ENCODE results near the gene GPR108. TPM values are rescaled to one million over a fixed set of nuclear protein-coding genes. Genes with fewer than 3 reads are reported as not detected.

GPR108 gene
- polyA plus RNA-seq, 1 of the 3 experiments (the other 2 are of a cell fraction), result 54.2 TPM

DNA sequence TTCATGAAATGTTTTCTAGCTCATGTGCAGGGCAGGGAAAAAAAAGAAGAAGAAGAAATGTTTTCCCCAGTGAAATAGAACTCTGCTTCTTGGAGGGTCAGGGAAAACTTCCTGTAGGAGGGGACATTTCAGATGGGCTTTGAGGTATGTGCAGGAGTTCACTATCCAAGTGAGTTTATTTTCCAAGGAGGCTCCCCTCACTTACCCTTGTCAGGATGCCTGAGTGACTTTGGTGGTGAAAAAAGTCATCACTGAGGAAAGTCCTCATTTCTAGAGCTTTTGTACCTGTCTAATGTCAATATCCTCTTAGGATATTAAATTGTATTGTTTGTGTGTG is 16.3 kb downstream of the GPR108 start:
- Histone ChIP-seq H3K9me3 (no peaks in the 10 kb centered on the region), H3K9me2 (no peaks in the 10 kb centered on the region), H3K79me2 (ENCODE audit: insufficient read depth) (no peaks in the 10 kb centered on the region), H3K27ac (ENCODE audit: low read depth in 2 of 2, low read length in 1 of 2) (no peak overlapping the region), H3K9ac (no peak overlapping the region), H3F3A (replicated peaks; ENCODE audit: insufficient read depth) (peaks cover 6% of the 10 kb centered on the region), H3K4me1 (ENCODE audit: control insufficient read depth in 1 of 2, insufficient read depth in 2 of 2, low read depth in 1 of 2, low read length in 1 of 2) (no peaks in the 10 kb centered on the region), H2AFZ (ENCODE audit: low read depth) (no peak overlapping the region), H4K20me1 (ENCODE audit: insufficient read depth) (no peaks in the 10 kb centered on the region), H3K4me3 (ENCODE audit: low read depth in 2 of 2, low read length in 1 of 2) (no peak overlapping the region), H3K4me2 (no peak overlapping the region), H3K36me3 (replicated peaks in 1 of 2; ENCODE audit: control insufficient read depth in 1 of 2, insufficient read depth in 2 of 2, low read length in 1 of 2) (no peaks in the 10 kb centered on the region), H3K27me3 (ENCODE audit: insufficient read depth) (peaks cover 18% of the 10 kb centered on the region)
- ChIA-PET POLR2A (no interaction called here), CTCF (interaction anchor here (1.0 kb wide), 1 partner anchor 126 kb away, joined by 4 read pairs; no protein-coding TSS in a partner anchor)
- DNase-seq, result no peak
- TF ChIP-seq TCF12 (IDR thresholded peaks at IDR 0.05) (no peak), JUND (IDR thresholded peaks at IDR 0.05) (no peak), CHD2 (IDR thresholded peaks at IDR 0.05; ENCODE audit: low read length, partially characterized antibody) (no peak), GABPA (IDR thresholded peaks at IDR 0.05; ENCODE audit: low read depth) (no peak), RFX5 (IDR thresholded peaks at IDR 0.05; ENCODE audit: low read length) (no peak), MEF2A (IDR thresholded peaks at IDR 0.05; ENCODE audit: borderline replicate concordance, low read depth) (no peak), SIN3A (IDR thresholded peaks at IDR 0.05; ENCODE audit: borderline replicate concordance, low read depth, low read length) (no peak), FOSL2 (IDR thresholded peaks at IDR 0.05; ENCODE audit: borderline replicate concordance, low read depth) (no peak), TEAD4 (IDR thresholded peaks at IDR 0.05; ENCODE audit: borderline replicate concordance, insufficient read depth) (no peak), POLR2AphosphoS5 (IDR thresholded peaks at IDR 0.05; ENCODE audit: low read depth, low read length) (no peak)
- TF ChIP-seq, protein P1, sequence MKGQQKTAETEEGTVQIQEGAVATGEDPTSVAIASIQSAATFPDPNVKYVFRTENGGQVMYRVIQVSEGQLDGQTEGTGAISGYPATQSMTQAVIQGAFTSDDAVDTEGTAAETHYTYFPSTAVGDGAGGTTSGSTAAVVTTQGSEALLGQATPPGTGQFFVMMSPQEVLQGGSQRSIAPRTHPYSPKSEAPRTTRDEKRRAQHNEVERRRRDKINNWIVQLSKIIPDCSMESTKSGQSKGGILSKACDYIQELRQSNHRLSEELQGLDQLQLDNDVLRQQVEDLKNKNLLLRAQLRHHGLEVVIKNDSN (IDR thresholded peaks at IDR 0.05; ENCODE audit: borderline replicate concordance, low read depth), result no peak
- TF ChIP-seq, protein P2, sequence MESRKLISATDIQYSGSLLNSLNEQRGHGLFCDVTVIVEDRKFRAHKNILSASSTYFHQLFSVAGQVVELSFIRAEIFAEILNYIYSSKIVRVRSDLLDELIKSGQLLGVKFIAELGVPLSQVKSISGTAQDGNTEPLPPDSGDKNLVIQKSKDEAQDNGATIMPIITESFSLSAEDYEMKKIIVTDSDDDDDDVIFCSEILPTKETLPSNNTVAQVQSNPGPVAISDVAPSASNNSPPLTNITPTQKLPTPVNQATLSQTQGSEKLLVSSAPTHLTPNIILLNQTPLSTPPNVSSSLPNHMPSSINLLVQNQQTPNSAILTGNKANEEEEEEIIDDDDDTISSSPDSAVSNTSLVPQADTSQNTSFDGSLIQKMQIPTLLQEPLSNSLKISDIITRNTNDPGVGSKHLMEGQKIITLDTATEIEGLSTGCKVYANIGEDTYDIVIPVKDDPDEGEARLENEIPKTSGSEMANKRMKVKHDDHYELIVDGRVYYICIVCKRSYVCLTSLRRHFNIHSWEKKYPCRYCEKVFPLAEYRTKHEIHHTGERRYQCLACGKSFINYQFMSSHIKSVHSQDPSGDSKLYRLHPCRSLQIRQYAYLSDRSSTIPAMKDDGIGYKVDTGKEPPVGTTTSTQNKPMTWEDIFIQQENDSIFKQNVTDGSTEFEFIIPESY (IDR thresholded peaks at IDR 0.05; ENCODE audit: borderline replicate concordance, low read depth), result no peak

DNA sequence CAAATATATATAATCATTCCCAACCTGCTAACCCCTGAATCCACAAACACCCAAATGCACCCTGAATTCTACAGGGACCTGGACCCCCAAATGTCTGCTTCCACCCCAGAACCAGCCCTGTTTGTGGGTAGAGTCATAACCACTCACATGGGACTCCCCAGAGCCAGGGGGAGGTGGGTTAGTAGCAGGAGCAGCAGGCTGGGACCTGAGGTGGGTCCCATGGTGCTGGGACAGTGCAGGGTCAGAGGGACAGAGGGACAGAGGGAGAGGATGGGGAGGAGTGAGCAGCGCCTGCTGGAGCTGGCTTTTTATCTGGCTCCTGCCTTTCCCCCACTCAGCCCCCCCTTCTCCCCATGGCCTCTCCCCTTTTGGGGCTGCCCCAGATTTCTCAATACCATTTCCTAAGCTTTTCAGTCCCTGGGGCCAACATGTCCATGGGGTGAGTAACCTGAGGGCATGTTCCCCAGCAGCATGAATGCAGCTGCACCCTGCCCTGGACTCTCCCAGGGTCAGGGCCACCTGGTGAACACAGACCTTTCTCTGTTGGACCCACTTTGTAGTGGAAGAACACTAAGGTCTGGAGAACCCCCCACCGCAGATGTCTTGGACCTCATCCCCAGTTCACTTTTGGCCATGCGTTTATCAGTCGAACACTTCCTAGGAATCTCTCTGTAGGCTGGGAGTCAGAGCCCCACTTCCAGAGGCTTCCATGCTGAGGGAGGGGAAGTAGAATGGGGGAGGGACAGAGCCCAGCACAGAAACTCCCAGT is 16.8 kb downstream of the GPR108 start, which contains the start of gene C3:
C3 (minus strand) TSS at position 282 of the 769 bp plus-strand sequence; CDS start at position 221, 61 bp downstream.
- Histone ChIP-seq H3K4me2 (no peak within 1 kb of the TSS), H3K79me2 (ENCODE audit: insufficient read depth) (no peaks in the 10 kb centered on the region), H4K20me1 (ENCODE audit: insufficient read depth) (no peaks in the 10 kb centered on the region), H3K27ac (ENCODE audit: low read depth in 2 of 2, low read length in 1 of 2) (no peak within 1 kb of the TSS), H2AFZ (ENCODE audit: low read depth) (no peak within 1 kb of the TSS), H3F3A (replicated peaks; ENCODE audit: insufficient read depth) (peaks cover 6% of the 10 kb centered on the region), H3K27me3 (ENCODE audit: insufficient read depth) (peaks cover 18% of the 10 kb centered on the region), H3K9me2 (no peaks in the 10 kb centered on the region), H3K9me3 (no peaks in the 10 kb centered on the region), H3K36me3 (replicated peaks in 1 of 2; ENCODE audit: control insufficient read depth in 1 of 2, insufficient read depth in 2 of 2, low read length in 1 of 2) (no peaks in the 10 kb centered on the region), H3K4me3 (ENCODE audit: low read depth in 2 of 2, low read length in 1 of 2) (no peak within 1 kb of the TSS), H3K9ac (no peak within 1 kb of the TSS), H3K4me1 (ENCODE audit: control insufficient read depth in 1 of 2, insufficient read depth in 2 of 2, low read depth in 1 of 2, low read length in 1 of 2) (no peaks in the 10 kb centered on the region)
- TF ChIP-seq TCF12 (IDR thresholded peaks at IDR 0.05), result no peak
- no peak for TF ChIP-seq EP300 (IDR thresholded peaks at IDR 0.05; ENCODE audit: borderline replicate concordance in 1 of 2, low read depth in 1 of 2, low read length in 1 of 2)
- TF ChIP-seq JUND (IDR thresholded peaks at IDR 0.05), result no peak
- no peak for TF ChIP-seq FOSL2 (IDR thresholded peaks at IDR 0.05; ENCODE audit: borderline replicate concordance, low read depth)
- TF ChIP-seq, protein P3, sequence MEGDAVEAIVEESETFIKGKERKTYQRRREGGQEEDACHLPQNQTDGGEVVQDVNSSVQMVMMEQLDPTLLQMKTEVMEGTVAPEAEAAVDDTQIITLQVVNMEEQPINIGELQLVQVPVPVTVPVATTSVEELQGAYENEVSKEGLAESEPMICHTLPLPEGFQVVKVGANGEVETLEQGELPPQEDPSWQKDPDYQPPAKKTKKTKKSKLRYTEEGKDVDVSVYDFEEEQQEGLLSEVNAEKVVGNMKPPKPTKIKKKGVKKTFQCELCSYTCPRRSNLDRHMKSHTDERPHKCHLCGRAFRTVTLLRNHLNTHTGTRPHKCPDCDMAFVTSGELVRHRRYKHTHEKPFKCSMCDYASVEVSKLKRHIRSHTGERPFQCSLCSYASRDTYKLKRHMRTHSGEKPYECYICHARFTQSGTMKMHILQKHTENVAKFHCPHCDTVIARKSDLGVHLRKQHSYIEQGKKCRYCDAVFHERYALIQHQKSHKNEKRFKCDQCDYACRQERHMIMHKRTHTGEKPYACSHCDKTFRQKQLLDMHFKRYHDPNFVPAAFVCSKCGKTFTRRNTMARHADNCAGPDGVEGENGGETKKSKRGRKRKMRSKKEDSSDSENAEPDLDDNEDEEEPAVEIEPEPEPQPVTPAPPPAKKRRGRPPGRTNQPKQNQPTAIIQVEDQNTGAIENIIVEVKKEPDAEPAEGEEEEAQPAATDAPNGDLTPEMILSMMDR (IDR thresholded peaks at IDR 0.05), result no peak
- TF ChIP-seq MEF2A (IDR thresholded peaks at IDR 0.05; ENCODE audit: borderline replicate concordance, low read depth), result no peak
- no peak for TF ChIP-seq TEAD4 (IDR thresholded peaks at IDR 0.05; ENCODE audit: borderline replicate concordance, insufficient read depth)
- TF ChIP-seq YY1 (IDR thresholded peaks at IDR 0.05; ENCODE audit: low read depth), result no peak
- TF ChIP-seq MXI1 (IDR thresholded peaks at IDR 0.05; ENCODE audit: low read depth, low read length), result no peak
- no peak for TF ChIP-seq ELF1 (IDR thresholded peaks at IDR 0.05)
- TF ChIP-seq, protein P4, sequence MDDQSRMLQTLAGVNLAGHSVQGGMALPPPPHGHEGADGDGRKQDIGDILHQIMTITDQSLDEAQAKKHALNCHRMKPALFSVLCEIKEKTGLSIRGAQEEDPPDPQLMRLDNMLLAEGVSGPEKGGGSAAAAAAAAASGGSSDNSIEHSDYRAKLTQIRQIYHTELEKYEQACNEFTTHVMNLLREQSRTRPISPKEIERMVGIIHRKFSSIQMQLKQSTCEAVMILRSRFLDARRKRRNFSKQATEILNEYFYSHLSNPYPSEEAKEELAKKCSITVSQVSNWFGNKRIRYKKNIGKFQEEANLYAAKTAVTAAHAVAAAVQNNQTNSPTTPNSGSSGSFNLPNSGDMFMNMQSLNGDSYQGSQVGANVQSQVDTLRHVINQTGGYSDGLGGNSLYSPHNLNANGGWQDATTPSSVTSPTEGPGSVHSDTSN (IDR thresholded peaks at IDR 0.05), result no peak
- no peak for DNase-seq
- CTCF ChIA-PET, result interaction anchor here (1.0 kb wide), 1 partner anchor 125 kb away, joined by 4 read pairs; no protein-coding TSS in a partner anchor
- POLR2A ChIA-PET, result no interaction called here
- 19% methylated on average over 4 of the region's 4 CpGs for WGBS (ENCODE audit: low lambda C conversion rate)

All from SK-N-SH (cell line).